ENCODE results near the gene SNX3.

Gene SNX3

DNA sequence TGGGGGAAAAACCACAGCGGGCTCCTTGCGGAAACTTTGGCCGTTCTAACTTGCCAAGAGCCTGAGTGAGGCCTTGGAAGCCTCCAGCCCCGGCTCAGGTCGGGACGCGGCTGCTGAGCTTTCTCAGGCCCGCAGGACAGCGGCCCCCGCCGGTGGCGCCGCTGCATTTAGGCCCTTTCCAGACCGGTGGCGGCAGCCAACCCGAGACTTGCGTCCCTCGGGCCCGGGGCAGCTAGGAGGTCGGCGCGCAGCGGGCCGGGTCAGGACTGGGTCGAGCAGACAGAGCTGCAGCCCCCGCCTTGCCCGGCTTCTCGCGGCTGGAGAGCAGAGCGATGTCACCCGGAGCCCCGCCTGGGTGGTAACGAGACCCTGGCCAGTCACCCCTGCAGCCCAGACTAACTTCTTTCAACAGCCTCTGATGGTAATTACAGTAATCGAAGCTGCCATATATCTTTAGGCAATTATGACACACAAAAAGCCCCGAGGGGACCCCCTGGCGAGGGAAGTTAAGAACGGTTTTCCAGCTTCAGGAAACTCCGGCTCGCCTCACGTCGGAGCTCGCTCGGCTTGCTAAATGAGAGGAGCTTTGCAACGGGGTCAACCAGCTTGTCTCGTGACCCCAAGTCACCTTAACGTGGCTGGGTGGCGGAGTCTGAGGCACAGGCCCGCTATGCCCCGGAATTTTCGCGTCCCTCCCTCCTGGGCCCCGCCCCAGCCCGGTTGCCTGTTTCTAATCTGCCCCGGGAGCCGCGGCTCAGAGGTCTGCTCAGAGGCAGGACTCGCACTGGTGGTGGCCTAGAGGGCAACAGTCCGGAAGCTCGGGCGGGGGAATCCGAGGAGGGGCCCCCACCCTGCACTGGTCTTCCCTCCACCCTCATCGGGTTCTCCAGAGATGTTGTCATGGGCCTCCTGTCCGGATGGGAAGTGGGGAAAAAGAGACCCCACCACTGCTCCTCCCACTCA, 92.1 kb downstream of the SNX3 start:
- DNase-seq: no peak

- no peak for DNase-seq
These were observed 92.8 kb downstream of the SNX3 start for GRCh38 chr6:108168090-108168463.

- no peak for DNase-seq
These were observed 93.3 kb downstream of the SNX3 start for GRCh38 chr6:108167449-108168089.

GRCh38 chr6:108166664-108167448, 94.0 kb downstream of the SNX3 start:
- DNase-seq: no peak

GRCh38 chr6:108165714-108166663, 94.9 kb downstream of the SNX3 start, which contains the start of gene NR2E1:
Gene NR2E1 (plus strand): TSS chr6:108166022. CDS start chr6:108166766, 744 bp downstream.
- no peak for DNase-seq

DNA sequence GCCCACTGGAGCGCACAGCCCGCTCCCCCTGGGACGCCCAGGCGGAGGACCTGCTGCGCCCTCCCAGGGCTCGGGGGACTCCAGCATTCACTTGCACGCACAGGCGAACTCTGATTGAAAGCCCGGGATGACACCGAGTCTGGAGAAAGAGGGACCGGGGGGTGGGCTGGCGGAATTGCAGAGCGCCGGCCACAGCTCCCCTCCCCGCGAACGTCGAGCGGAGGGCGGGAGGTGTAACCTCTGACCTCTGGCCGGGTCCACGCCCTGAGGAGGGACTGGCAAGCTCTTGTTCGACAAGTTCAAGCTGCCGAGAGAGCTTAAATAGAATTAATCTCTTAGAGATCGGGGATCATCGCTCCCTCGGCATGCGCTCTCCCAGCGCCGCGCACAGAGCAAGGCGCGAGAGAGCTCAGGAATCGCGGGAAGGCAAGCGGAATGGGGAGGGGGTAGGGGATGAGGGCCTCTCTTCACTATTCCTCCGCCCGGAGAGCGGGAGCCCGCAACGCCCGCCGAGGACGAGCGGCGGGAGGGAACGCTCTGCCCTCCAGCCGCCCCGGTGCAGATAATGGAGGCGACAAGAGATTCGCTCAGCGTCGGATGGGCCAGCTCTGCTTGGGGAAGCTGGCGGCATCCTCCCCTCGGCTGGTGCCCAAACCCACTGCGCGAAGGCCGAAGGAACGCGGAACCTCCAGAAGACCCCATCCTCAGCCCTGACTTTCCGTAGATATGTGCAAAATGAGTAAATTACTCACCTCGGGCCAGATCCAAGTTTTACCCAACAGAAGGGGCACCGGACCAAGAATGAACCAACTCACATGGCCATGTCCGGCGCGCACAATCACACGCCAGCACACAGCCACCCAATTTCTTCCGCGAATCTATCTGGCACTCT, 95.8 kb downstream of the SNX3 start:
- DNase-seq: no peak

DNA sequence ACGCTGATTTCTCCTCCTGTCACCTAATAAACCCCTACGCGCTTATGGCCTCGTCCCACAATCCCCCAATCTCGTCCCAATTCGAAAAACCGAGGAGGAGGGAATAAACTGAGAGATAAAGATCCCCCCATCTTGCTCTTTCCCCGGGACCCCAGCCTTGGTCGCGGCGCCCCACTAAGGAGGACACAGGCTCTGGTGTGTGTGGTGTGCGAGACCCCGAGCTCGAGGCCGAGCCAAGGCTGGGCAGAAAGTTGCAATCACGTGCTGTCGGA, 96.4 kb downstream of the SNX3 start:
- DNase-seq: no peak

DNA sequence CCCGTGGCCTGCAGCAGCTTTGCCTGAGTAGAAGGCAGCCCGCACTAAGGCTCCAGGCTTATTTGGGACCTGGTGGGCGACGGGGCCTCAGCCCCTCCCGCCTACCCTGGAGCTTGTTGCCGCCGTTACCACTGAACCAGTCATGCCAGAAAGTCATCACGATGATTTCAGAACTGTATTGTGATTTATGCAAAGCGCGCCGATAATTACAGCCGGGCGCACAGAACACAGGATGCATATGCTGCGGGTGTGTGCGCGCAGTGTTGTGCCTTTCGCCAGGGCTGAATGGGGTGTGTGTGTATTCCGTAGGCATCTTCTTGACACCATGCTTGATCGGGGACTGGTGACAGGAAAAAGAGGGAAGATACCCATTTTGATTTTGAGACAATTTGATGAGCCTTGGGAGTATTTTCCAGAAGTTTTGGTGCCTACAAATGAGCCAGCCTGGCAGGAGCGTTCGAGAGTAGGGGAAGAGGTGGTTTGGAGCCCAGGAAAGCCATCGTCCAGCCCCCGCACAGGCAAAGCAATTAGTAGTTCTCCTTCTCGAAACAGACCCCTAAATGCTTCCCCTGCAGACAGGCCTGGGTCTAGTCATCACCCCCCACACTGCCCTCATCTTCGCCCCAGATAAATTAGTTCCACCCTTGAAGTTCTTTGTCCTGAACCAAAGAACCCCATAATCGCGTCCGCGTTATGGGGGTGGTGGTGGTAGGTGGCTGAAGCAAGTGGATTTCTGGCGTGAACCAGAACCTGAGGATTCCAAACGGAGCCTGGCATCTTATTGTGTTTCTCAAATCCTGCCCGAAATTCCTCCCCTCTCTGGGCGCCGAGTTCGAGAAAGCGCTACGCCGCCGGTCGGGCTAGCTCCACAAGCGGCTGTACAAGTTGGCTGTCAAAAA, 96.9 kb downstream of the SNX3 start:
- DNase-seq: no peak

GRCh38 chr6:108163267-108163643, 97.6 kb downstream of the SNX3 start:
- no peak for DNase-seq

DNA sequence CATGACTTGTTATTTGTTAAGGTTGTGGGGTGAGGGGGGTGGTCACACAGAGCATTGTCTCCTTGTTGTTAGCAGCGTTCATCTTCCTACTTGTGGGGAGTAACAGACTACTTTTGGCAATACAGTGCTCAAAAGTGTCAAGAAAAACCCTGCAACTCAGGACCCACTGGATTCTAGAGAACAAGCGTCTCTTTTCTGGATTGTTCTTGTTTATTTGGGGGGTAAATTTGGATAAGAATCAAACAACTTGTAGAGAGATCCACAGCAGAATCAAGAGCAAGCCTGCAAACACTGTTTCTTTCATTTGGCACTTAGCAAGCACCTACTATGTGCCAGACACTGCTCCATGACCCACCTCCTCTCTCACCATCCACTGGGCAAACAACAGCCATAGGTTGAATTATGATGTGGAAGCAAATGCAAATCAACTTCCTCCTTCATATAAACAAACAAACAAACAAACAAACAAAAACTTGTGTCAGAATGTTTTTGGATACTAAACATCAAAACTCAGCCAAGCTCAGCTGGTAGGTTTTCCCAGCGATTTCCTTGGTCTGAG, 99.0 kb downstream of the SNX3 start:
- DNase-seq: no peak
